BJ (cell line): ENCODE results near the gene ALDH3B1. TPM values are rescaled to one million over a fixed set of nuclear protein-coding genes. Genes with fewer than 3 reads are reported as not detected.

ENCODE experiments used
- CTCF ChIA-PET: fragments of 350-600 bp; formaldehyde crosslinking; extraction: SDS; loops from one replicate; lab custom pipeline; 2021; ENCODE audit warnings: antibody characterized with exemption, inconsistent platforms; lab: Yijun Ruan, JAX
- POLR2A ChIA-PET: fragments of 300-600 bp; sonication (Branson Sonifier 250); formaldehyde crosslinking; extraction: SDS; loops from one replicate; lab custom pipeline; 2021; ENCODE audit warnings: antibody characterized with exemption; lab: Charles Lee
- DNase-seq: peaks from one replicate; pipeline ENCODE4 v3.0.0-alpha.2; 2011; ENCODE audit warnings: low read depth
- H3K27me3 ChIP-seq: 2 replicates; pipeline ENCODE4 v1.6.0; 2011; ENCODE audit warnings: low read length; ENCODE audit not compliant: control insufficient read depth, insufficient read depth
- H3K36me3 ChIP-seq: 2 replicates; pipeline ENCODE4 v1.5.1; 2011; ENCODE audit warnings: low read length; ENCODE audit not compliant: control insufficient read depth, insufficient read depth
- H3K4me3 ChIP-seq: 2 replicates; pipeline ENCODE4 v1.5.1; 2011; ENCODE audit warnings: low read depth, mild to moderate bottlenecking, control low read depth, low read length
- CTCF ChIP-seq: IDR thresholded peaks from 2 replicates; pipeline ENCODE4 v1.5.1; 2011; ENCODE audit warnings: low read depth, mild to moderate bottlenecking, control low read depth, inconsistent platforms, low read length, moderate library complexity; ENCODE audit not compliant: insufficient read depth
- polyA plus RNA-seq: library from polyadenylated mRNA; depleted of rRNA; stranded (reverse); fragments of >200 nt; gene quantifications from 2 replicates; pipeline ENCODE4 v1.2.3, GENCODE V29; 2011

Gene ALDH3B1
- polyA plus RNA-seq, 1 experiment, result 74.2 TPM

- CTCF ChIA-PET, result interaction anchor here (1.2 to 3.0 kb wide), 2 partner anchors 31 to 78 kb away, joined by 3 to 13 read pairs; partner anchors contain the start of gene ALDH3B1
- Histone ChIP-seq H3K4me3 (peak overlapping the region; percentile 66), H3K27me3 (no peaks in the 10 kb centered on the region), H3K36me3 (peaks cover 31% of the 10 kb centered on the region)
- POLR2A ChIA-PET, result no interaction called here
- no peak for DNase-seq
- TF ChIP-seq CTCF, result no peak
These were observed 30.9 kb downstream of the ALDH3B1 start for GRCh38 chr11:68040957-68041591.

GRCh38 chr11:68041617-68042218, 31.6 kb downstream of the ALDH3B1 start:
- DNase-seq, result no peak
- Histone ChIP-seq H3K27me3 (no peaks in the 10 kb centered on the region), H3K36me3 (peaks cover 34% of the 10 kb centered on the region), H3K4me3 (no peak overlapping the region)
- ChIA-PET CTCF (interaction anchor here (0.9 to 3.0 kb wide), 3 partner anchors 32 to 170 kb away, joined by 3 to 13 read pairs (median 3); partner anchors contain the start of gene ALDH3B1), POLR2A (interaction anchor here (0.8 kb wide), 1 partner anchor 31 kb away, joined by 4 read pairs; no protein-coding TSS in a partner anchor)
- TF ChIP-seq CTCF, result no peak

GRCh38 chr11:68042219-68043028, 32.3 kb downstream of the ALDH3B1 start:
- CTCF ChIA-PET, result interaction anchor here (0.9 to 3.0 kb wide), 4 partner anchors 11 to 169 kb away, joined by 3 to 13 read pairs (median 3); partner anchors contain the start of gene ALDH3B1
- Histone ChIP-seq H3K27me3 (no peaks in the 10 kb centered on the region), H3K36me3 (peaks cover 35% of the 10 kb centered on the region), H3K4me3 (no peak overlapping the region)
- no peak for DNase-seq
- POLR2A ChIA-PET, result interaction anchor here (0.8 kb wide), 1 partner anchor 32 kb away, joined by 4 read pairs; no protein-coding TSS in a partner anchor
- TF ChIP-seq CTCF, result no peak

GRCh38 chr11:68043029-68043348, 32.9 kb downstream of the ALDH3B1 start:
- peaks cover 40% of the 10 kb centered on the region for H3K36me3 ChIP-seq
- no peak for TF ChIP-seq CTCF
- no peaks in the 10 kb centered on the region for H3K27me3 ChIP-seq
- no peak for DNase-seq
- POLR2A ChIA-PET, result no interaction called here
- CTCF ChIA-PET, result interaction anchor here (0.8 to 3.0 kb wide), 5 partner anchors 10 to 331 kb away, joined by 3 to 13 read pairs (median 3); partner anchors contain the start of gene ALDH3B1
- H3K4me3 ChIP-seq, result no peak overlapping the region
